Putamen (tissue), 1 donor: ENCODE data around the gene CPA1.

Source experiments
- DNase-seq: peaks from one replicate; pipeline ENCODE4 v3.0.0-alpha.2; 2016; ENCODE audit warnings: low spot score

The CPA1 gene

DNA sequence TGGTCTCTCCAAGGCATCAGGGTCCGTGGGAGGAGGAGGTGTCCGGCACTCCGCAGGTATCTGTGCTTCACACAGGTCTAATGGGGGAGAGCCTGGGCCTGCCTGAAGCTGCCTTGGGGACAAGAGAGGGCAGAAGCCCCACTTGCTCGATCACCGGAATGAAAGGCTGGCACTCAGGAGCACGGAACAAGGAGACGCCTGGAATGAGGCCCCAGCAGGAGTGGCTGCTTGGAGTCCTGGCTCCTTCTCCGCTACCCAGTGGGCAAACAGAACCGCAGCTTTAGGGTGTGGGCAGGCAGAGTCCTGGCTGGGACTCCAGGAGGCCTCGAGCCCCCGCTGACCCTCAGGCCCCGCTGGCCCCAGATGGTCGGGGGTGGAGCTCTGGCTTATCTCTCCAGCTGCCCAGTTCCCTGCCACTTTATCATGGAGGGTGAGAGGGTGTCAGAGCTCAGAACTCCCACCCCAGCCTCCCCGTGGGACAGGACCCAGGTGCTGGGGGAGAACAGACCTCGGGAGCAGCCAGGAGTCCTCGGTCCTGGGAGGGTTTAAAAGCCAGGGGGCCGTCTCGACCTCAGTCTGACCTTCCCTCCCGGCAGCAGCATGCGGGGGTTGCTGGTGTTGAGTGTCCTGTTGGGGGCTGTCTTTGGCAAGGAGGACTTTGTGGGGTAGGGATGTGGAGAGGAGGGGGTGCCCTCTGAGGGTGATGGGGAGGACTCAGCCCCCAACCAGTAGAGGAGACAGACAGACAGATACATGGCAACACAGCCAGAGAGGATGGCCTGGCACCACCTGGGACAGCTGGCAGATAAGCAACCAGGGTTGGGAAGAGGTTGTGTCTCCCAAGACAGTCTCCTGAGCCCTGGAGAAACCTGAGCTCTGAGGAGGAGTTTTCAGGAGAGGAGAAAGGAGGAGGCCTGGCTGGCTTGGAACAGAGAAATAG, at the start of gene CPA1:
TSS of gene CPA1 (plus strand) at position 574 of the 940 bp plus-strand sequence. CDS start at position 601, 27 bp downstream.
- DNase-seq: no peak

GRCh38 chr7:130332259-130333053, 47.8 kb upstream of the CPA1 start:
- DNase-seq: no peak

DNA sequence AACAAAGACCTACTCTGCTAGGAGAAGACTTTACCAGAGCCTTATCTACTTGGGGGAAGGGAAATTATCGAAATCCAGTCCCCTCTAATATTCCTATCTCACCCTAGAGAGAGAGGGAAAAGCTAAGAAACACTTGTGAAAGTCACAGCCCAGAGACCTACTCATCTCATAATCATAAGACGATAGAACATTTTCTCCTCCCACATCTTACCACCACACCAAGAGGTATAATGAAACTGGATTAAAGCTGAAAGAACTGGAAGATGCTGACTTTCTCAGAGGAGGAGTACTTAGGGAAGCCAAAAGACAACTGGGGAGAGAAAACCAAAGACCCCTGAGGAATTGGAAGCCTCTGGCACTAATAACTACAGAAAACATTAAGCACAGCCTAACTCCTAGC, 46.5 kb upstream of the CPA1 start:
- no peak for DNase-seq

- DNase-seq: no peak
Measured at GRCh38 chr7:130334274-130334673, 46.0 kb upstream of the CPA1 start.

DNA sequence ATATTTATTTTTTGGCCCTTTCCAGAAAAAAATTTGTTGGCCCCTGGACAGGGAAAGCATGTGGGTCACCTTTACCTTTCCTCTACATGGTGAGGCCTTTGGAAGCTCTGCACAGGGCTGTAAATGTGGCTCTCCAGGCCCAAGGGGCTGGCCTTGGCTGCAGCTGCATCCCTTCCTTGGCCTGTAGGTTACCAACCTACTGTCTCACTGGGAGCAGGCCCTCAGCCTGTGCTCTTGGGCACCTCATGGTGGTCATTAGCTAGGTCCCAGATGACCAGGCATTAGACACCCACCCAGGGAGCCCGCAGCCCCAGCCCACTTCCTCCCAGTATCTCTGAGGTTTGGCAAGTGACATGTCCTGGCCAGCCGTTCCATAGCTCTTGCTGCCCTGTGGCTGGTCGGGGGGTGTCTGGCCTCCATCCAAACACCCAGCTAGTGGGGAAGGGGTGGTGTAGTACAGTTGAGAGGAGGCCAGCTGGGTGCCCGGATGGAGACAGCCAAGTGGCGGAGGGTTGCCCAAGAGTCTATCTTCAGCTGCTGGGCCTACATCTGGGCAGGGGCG, 42.8 kb upstream of the CPA1 start:
- DNase-seq: no peak

DNA sequence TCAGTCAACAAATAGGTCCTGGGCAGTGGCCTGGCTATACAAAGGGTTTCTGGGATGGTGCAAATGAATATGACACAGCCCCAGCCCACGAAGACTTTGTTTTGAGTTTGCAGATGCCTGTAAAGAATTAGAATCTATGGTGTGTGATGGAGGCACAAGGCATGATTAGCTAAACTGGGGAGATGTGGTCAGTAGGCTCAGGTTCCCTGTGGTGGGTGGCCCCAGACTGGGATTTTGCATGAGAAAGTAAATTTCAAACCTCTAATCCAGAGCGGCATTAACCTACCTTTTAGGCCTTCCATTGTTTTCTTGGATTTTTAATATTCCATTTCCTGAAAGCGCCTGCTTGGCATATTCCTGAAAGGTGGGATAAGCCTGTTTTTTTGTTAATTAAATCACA, 42.1 kb upstream of the CPA1 start:
- no peak for DNase-seq

DNA sequence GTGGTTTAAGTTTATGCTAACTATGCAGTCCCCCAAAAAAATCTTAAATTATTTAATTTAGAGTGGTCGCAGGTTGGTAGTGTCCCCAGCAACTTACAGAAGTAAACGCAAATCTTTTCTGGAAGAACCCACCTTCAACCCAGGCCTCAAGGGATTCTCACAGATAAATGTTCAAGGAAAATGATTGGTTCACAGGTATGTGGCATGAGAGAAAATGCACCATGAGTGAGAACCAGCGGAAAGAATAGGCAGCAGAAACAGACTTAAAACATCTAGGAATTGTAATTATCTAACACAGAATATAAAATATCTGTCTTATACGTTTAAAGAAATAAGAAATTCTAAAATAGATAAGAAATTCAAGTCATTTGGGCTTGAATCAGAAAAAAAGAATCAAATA, 38.4 kb upstream of the CPA1 start:
- DNase-seq: no peak

- no peak for DNase-seq
Measured at GRCh38 chr7:130342701-130343380, 37.5 kb upstream of the CPA1 start.

DNA sequence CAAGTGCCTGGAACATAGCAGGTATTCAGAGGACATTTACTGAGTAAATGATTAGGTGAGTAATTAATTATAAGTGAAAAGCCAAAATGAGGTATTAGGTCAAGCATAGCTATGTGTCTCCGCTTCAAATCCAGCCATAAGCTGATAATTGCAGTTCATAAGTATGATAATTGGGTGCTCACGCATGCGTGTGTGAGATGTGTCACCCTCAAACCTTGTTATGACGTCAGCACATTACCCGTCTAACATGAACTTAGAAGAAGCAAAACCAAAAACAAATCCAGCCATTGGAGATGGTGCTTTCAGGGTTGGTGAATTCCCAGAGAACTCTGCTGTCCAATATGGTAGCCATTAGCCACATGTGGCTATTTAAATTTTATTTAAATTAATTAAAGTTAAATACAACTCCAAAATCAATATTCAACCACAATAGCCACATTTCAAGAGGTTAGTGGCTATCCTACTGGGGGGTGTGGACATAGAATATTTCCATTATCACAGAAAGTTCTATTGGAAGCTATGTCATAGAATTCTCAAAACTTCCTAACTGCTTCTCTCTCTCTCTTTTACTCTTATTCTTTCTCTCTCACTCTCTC, 35.9 kb upstream of the CPA1 start, which contains the start of gene CPA5:
TSS of gene CPA5 (plus strand) at position 546 of the 596 bp plus-strand sequence. CDS start 1,670 bp downstream, outside the sequence.
- no peak for DNase-seq

DNA sequence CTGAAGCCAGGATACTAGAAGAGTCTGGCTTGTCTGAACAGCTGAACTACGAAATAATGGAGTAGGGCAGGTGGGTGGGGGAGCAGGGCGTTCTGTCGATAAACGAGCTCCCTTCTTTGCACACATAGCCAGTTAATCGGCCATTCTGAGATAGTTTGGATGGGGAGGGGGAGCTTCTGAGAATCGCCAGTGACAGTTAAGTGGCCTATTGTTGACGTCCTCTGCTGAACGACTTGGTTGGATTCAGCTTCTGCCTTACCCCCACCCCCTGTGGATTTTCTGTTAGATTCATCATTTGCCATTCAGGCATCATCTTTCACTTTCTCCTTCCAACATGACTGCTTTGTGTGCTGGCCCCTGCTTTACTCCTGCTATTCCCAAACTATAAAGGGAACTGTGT, 35.2 kb upstream of the CPA1 start:
- no peak for DNase-seq

- DNase-seq: no peak
Measured at GRCh38 chr7:130345725-130346124, 34.6 kb upstream of the CPA1 start.

DNA sequence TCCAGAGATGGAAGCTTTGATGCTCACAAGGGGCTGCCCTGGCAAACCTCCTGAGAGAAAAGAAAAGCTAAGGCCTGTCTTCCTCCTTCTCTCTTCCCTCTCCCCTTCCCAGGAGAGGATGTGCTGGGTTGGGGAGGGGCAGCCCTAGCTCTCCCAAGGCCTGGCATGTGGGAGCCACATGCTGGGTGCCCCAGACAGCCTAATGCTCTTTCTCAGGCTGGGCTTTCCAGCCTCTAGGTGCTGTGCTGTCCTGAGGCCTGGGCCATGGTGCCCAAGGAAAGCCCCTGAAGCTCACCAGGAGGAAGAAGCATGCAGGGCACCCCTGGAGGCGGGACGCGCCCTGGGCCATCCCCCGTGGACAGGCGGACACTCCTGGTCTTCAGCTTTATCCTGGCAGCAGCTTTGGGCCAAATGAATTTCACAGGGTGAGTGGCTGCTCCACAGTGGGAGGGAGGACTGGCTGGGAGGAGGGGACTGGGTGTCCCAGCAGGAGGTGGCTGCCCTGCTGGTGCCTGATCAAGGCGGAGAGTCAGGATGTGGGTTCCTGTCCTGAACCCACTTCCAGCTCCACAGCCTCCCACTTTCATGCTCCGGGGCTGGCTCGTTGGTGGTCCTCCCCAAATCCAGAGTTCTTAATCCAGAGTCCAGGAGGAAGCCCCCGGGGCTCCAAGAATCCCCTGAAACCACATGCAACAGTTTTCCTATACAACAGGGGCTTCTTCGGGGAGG, 34.0 kb upstream of the CPA1 start:
- no peak for DNase-seq

GRCh38 chr7:130346941-130347340, 33.4 kb upstream of the CPA1 start:
- no peak for DNase-seq

- no peak for DNase-seq
Measured at GRCh38 chr7:130349911-130350782, 30.1 kb upstream of the CPA1 start.

GRCh38 chr7:130350945-130351790, 29.1 kb upstream of the CPA1 start:
- no peak for DNase-seq

- no peak for DNase-seq
Measured at GRCh38 chr7:130351791-130352090, 28.6 kb upstream of the CPA1 start.

- DNase-seq: peak; percentile 45
Measured at GRCh38 chr7:130352194-130353074, 27.9 kb upstream of the CPA1 start.

DNA sequence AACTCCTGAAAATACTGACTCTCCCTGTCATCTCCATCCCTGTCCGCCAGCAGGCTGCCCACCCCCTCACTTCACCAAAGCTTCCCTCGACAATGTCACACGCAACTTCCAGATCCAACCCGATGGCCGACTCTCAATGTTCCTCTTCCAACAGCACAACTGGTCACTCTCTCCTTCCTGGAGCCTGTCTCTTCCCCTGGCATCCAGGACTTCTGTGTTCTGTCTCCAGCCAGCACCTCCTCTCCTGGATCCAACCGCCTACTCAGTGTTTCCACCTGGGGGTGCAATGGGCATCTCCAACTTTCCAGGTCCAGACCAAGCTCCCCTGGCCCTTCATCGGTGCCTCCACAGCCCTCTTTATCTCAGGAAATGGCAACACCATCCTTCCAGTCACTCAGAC, 27.1 kb upstream of the CPA1 start:
- DNase-seq: no peak
